Measurements from ENCODE around the gene COL18A1.
"Not testable (repeated sequence)": the region's sequence is repeated elsewhere in the genome, so short reads cannot be mapped to it uniquely, and the experiment has no call there.

The COL18A1 gene

GRCh38 chr21:45429221-45430175 is 24.5 kb downstream of the COL18A1 start:
- no peak for DNase-seq

- DNase-seq = no peak
Measured at GRCh38 chr21:45430521-45431501, 25.8 kb downstream of the COL18A1 start.

- no peak for DNase-seq
Measured at GRCh38 chr21:45431781-45432572, 27.0 kb downstream of the COL18A1 start.

GRCh38 chr21:45432575-45433255 is 27.8 kb downstream of the COL18A1 start:
- DNase-seq = no peak

- no peak for DNase-seq
Measured at GRCh38 chr21:45433301-45433700, 28.3 kb downstream of the COL18A1 start.

- DNase-seq = no peak
Measured at GRCh38 chr21:45433911-45434644, 29.1 kb downstream of the COL18A1 start.

GRCh38 chr21:45434645-45435217 is 29.8 kb downstream of the COL18A1 start:
- DNase-seq = no peak

- DNase-seq = no peak
Measured at GRCh38 chr21:45435405-45435981, 30.5 kb downstream of the COL18A1 start.

- peak; percentile 10 to 12 for DNase-seq
Measured at GRCh38 chr21:45436351-45437065, 31.5 kb downstream of the COL18A1 start.

GRCh38 chr21:45437844-45438243 is 32.9 kb downstream of the COL18A1 start:
- DNase-seq = not testable (repeated sequence)

GRCh38 chr21:45438391-45439145 is 33.6 kb downstream of the COL18A1 start:
- DNase-seq = no peak

GRCh38 chr21:45439161-45439872 is 34.4 kb downstream of the COL18A1 start:
- DNase-seq = peak; percentile 58 to 91

- DNase-seq = no peak
Measured at GRCh38 chr21:45439901-45440461, 35.0 kb downstream of the COL18A1 start.

- DNase-seq = no peak
Measured at GRCh38 chr21:45440736-45441350, 35.9 kb downstream of the COL18A1 start.

- no peak for DNase-seq
Measured at GRCh38 chr21:45441431-45442255, 36.7 kb downstream of the COL18A1 start.

GRCh38 chr21:45442276-45442675 is 37.3 kb downstream of the COL18A1 start:
- DNase-seq = no peak

Data from inflammatory macrophage treated with lipopolysaccharide for 1 hour (primary cell).